GM18520 (cell line): ENCODE data around the gene FOXQ1.

Experiments
- ATAC-seq: cut with Tn5 transposase; IDR thresholded peaks from one replicate; pipeline ENCODE4 v1.9.1; 2021; ENCODE audit not compliant: unreplicated experiment

Gene FOXQ1

GRCh38 chr6:1290086-1290485, 21.8 kb upstream of the FOXQ1 start:
- ATAC-seq: no peak

DNA sequence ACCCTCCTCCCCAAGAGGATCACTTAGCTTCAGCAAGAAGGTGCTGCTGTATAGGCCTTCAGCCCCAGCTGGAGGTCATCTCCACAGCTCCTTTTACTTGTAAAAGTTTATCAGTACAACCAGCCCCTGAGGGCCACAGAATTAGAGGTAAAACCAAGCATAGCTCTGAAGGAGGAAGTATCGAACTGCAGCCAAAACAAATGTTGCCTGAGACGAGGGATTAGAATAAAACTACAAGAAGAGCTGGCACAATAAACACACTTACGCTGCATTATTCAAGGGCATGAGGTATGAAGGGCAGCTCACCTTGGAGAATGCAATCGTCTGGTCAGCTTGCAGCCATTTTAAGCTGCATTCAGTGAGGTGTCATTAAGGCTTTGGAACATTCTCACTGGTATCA, 21.1 kb upstream of the FOXQ1 start:
- no peak for ATAC-seq

DNA sequence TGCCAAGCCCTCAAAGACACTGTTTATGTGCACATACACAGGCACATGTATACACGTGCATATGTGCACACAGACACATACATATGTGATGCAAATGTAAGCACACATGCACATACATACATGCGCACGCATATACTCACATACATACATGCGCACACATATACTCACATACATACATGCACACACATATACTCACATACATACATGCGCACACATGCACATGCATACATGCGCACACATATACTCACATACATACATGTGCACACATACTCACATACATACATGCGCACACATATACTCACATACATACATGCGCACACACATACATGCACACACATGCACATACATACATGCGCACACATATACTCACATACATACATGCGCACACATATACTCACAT, 20.5 kb upstream of the FOXQ1 start:
- no peak for ATAC-seq

GRCh38 chr6:1295420-1295819, 16.5 kb upstream of the FOXQ1 start:
- ATAC-seq: no peak

GRCh38 chr6:1296079-1296478, 15.8 kb upstream of the FOXQ1 start:
- no peak for ATAC-seq

- ATAC-seq: no peak
These were observed 15.4 kb upstream of the FOXQ1 start for GRCh38 chr6:1296542-1296941.

- no peak for ATAC-seq
These were observed 14.2 kb upstream of the FOXQ1 start for GRCh38 chr6:1297746-1298145.

DNA sequence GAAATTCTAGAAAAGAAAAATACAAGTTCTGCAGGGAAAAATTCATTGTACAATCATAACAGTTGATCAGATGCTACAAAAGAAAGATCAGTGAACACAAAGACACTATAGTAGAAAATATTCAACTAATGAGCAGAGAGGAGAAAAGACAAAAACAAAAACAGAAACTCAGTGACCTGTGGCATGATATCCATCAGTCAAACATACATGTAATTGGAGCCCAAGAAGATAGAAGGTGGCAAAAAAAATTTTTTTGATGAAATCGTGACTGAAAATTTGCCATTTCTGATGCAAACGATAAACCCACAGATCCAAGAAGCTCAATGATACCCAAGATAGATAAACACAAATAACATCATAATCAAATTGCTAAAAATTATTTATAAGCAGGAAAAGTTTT, 13.1 kb upstream of the FOXQ1 start:
- ATAC-seq: no peak

DNA sequence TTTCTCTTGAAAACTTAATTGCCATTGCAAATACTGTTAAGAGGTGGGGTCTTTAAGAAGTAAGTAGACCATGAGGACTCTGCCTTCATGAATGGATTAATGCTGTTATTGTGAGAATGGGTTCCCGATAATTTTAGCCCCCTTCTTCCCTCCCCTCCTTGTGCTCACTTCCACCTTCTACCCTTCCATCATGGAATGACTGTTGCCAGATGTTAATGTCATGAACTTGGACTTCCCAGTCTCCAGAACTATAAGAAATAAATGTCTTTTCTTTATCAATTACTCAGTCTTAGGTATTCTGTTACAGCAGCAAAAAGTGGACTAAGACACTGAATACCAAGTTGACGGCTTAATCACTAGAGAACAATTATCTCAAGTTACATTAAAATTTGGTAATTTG, 5.8 kb upstream of the FOXQ1 start:
- ATAC-seq: no peak

DNA sequence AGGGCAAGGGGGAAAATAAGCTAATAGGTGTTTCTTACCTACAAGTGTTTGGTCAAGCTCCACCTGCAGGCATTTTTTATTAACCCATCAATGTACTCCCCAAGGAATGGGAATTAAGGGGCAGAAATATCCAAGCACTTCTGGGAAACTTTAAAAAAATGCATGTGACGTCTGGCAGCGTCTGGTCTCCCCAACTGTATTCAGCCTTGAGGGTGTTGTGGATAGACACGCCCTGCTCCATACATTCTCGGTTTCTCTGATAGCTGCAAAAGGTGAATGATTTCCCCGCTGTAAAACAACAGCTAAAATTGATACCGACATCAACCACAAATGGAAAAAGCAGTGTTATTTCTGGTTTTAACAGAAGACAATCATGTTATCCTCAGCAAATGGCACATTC, 2.5 kb upstream of the FOXQ1 start:
- ATAC-seq: no peak

GRCh38 chr6:1310628-1311399, 1.1 kb upstream of the FOXQ1 start:
- no peak for ATAC-seq

GRCh38 chr6:1312203-1312472, 240 bp downstream of the FOXQ1 start:
- ATAC-seq: no peak

DNA sequence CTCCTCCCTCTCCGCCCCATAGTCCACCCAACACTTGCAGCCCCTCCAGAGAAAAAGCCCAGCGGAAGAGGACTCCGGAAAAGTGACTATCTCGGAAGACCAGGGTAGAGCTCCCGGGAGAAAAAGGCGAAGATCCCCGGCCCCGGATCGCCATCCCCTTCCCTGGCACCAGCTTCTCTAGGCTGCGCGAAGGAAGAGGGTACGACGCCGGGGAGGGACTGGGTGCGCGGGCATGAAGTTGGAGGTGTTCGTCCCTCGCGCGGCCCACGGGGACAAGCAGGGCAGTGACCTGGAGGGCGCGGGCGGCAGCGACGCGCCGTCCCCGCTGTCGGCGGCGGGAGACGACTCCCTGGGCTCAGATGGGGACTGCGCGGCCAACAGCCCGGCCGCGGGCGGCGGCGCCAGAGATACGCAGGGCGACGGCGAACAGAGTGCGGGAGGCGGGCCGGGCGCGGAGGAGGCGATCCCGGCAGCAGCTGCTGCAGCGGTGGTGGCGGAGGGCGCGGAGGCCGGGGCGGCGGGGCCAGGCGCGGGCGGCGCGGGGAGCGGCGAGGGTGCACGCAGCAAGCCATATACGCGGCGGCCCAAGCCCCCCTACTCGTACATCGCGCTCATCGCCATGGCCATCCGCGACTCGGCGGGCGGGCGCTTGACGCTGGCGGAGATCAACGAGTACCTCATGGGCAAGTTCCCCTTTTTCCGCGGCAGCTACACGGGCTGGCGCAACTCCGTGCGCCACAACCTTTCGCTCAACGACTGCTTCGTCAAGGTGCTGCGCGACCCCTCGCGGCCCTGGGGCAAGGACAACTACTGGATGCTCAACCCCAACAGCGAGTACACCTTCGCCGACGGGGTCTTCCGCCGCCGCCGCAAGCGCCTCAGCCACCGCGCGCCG, 822 bp downstream of the FOXQ1 start:
- no peak for ATAC-seq

DNA sequence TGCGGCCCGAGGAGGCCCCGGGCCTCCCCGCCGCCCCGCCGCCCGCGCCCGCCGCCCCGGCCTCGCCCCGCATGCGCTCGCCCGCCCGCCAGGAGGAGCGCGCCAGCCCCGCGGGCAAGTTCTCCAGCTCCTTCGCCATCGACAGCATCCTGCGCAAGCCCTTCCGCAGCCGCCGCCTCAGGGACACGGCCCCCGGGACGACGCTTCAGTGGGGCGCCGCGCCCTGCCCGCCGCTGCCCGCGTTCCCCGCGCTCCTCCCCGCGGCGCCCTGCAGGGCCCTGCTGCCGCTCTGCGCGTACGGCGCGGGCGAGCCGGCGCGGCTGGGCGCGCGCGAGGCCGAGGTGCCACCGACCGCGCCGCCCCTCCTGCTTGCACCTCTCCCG, 1.5 kb downstream of the FOXQ1 start:
- ATAC-seq: no peak

DNA sequence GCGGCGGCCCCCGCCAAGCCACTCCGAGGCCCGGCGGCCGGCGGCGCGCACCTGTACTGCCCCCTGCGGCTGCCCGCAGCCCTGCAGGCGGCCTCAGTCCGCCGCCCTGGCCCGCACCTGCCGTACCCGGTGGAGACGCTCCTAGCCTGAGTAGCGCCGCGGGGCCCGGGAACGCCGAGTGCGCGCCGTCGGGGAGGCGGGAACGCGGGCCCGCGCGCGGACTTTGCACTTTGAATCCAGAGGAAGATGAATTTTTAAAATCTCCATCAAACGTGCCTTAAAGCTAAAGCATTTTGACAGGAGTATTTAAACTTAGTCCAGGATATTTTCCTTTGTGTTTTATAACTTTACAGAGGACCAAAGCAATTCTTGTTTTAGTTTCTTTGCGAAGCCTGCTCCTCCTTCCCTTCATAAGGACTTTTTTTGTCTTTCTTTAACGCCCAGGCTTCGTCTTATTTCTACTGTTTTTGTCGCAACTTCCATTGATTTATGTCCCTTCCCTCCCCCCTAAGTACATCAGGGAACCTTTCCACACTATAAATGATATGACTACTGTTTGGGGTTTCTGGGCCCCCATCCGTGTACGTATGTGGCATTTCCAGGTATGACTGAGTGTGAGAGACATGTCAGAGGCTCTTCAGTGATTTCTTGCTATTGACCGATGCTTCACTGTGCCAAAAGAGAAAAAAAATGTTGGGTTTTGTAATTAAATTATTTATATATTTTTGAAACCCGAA, 2.0 kb downstream of the FOXQ1 start:
- no peak for ATAC-seq

DNA sequence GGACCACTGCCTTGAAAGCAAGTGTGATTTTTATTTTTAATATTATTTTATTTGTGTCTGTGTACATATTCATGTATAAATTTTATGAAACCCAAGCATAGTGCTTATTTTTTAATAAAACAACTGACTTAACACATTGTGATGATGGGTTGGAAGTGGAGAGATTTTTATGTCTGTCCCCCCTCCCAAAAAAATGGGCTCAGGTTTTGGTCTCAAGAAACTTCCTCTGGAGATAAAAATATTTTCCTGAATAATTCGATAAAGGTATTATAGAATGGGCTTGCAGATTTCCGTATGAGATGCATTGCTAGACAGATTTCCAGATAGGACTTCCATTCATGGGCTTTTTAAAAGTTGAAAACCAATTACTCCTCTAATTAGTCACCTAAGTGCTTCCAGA, 2.7 kb downstream of the FOXQ1 start:
- no peak for ATAC-seq

- no peak for ATAC-seq
These were observed 3.3 kb downstream of the FOXQ1 start for GRCh38 chr6:1315201-1315559.

- no peak for ATAC-seq
These were observed 3.9 kb downstream of the FOXQ1 start for GRCh38 chr6:1315560-1316386.

DNA sequence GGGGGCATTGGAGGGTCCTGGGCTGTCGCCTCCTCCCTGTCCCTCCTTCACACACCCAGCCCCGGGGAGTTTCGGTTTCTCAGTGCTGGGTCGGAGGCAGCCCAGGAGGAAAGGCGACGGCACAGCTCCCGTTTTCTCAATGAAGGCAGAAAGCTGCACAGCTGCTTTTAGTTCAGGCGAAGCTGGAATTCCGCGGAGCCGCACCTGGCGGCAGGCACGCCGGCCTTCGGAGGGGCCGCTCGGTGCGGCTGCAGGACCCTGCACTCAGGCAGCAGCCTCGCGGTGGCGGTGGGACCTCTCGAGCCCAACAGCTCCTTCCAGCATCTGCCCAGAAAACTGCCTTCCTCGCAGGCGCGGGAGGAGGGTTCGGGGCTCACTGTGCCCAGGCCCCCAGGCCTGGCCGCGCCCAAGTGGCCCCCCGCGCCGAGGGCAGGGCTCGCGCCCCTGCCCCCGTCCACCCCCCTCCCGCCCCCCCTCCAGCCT, 4.6 kb downstream of the FOXQ1 start:
- no peak for ATAC-seq

DNA sequence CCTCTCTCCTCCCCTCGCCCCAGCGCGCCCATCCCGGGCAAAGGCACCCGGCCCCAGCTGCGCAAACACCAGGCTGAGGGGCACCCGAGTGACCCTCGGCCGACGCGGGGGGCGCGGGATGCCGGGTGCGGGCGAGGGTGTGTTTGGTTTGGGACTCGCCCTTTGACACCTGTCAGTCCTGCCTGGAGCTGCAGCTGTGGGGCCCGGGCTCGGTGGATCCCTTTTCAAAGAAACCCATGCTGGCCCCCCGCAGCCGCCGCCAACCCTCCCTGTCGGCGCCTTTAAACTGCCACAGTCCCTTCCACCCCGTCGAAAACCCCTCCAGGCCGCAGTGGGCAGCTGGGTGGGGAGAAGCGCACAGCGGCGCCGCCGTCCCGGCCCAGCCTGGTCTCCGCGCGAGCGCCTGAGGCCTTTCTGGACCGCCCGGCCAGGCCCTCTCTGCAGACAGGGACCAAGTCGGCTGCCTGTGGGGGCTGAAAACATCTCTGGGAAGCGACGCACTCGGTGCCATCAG, 5.5 kb downstream of the FOXQ1 start:
- no peak for ATAC-seq

GRCh38 chr6:1318036-1318435, 6.1 kb downstream of the FOXQ1 start:
- no peak for ATAC-seq
